Peyer's patch (tissue), 4 donors: ENCODE results near the gene SGSH.

Experiments used
- CTCF ChIP-seq, 6 experiments: fragments of 450-650 bp in 4 of 6; fragments of 200-600 bp in 2 of 6; sonication (generic) in 1 of 6; IDR thresholded peaks; one replicate each; pipeline ENCODE4 v1.5.1; 2017 to 2019; ENCODE audit warnings: antibody characterized with exemption in 6 of 6, mild to moderate bottlenecking in 3 of 6, moderate library complexity in 1 of 6
- POLR2A ChIP-seq, 2 donors: fragments of 450-650 bp; IDR thresholded peaks; one replicate each; pipeline ENCODE4 v1.5.1; 2017; ENCODE audit warnings: antibody characterized with exemption in 2 of 2, mild to moderate bottlenecking in 2 of 2, moderate library complexity in 2 of 2

GRCh38 chr17:80219013-80219762 lies 945 bp downstream of the SGSH start:
- TF ChIP-seq CTCF (IDR thresholded peaks at IDR 0.05) = no peak
- TF ChIP-seq POLR2A (IDR thresholded peaks at IDR 0.05) = no peak
